Naive B cell (primary cell): Measurements from ENCODE around the gene FRMD4A. TPM values are rescaled to one million over a fixed set of nuclear protein-coding genes. Genes with fewer than 3 reads are reported as not detected.

Experiments
- ATAC-seq, 2 donors: fragments of 150-1000 bp; cut with Tn5 transposase; 2 replicates each; pipeline ENCODE4 v1.10.0; 2021; ENCODE audit warnings: low read depth in 2 of 2, mild to moderate bottlenecking in 2 of 2, moderate library complexity in 2 of 2
- DNase-seq: peaks from one replicate; pipeline ENCODE4 v3.0.0; 2022
- H3K27ac Mint-ChIP-seq, 6 donors: one replicate each; pipeline ENCODE4 v1.8.0; 2020 to 2022; ENCODE audit warnings: mild to moderate bottlenecking in 6 of 6, mixed read lengths in 6 of 6, moderate library complexity in 5 of 6, inconsistent platforms in 2 of 6
- H3K27me3 Mint-ChIP-seq, 3 donors: one replicate each; pipeline ENCODE4 v1.8.0; 2021 to 2022; ENCODE audit warnings: mixed read lengths in 3 of 3, mild to moderate bottlenecking in 1 of 3
- H3K36me3 Mint-ChIP-seq, 2 donors: one replicate each; pipeline ENCODE4 v1.8.0; 2020 to 2022; ENCODE audit warnings: mixed read lengths in 2 of 2, inconsistent platforms in 1 of 2, mild to moderate bottlenecking in 1 of 2
- H3K4me1 Mint-ChIP-seq, 3 donors: one replicate each; pipeline ENCODE4 v1.8.0; 2020 to 2022; ENCODE audit warnings: mixed read lengths in 3 of 3, inconsistent platforms in 1 of 3, mild to moderate bottlenecking in 1 of 3, moderate library complexity in 1 of 3
- H3K4me3 Mint-ChIP-seq, 8 donors: one replicate each; pipeline ENCODE4 v1.8.0; 2020 to 2022; ENCODE audit warnings: mild to moderate bottlenecking in 8 of 8, mixed read lengths in 8 of 8, moderate library complexity in 8 of 8, inconsistent platforms in 2 of 8
- H3K9me3 Mint-ChIP-seq, 7 donors: one replicate each; pipeline ENCODE4 v1.8.0; 2020 to 2022; ENCODE audit warnings: mixed read lengths in 7 of 7, mild to moderate bottlenecking in 5 of 7, inconsistent platforms in 2 of 7, moderate library complexity in 1 of 7
- polyA plus RNA-seq, 6 donors: library from polyadenylated mRNA; unstranded; fragments of 300-500 nt; fragmentation: Illumina TruSeq; gene quantifications; one replicate each; pipeline ENCODE4 v1.2.3, GENCODE V29; 2021; ENCODE audit warnings: low read depth in 6 of 6

Gene FRMD4A
- polyA plus RNA-seq, 6 donors from 2014 or later: 0.09 to 0.20 (median 0.10) TPM; not detected in 3

- Mint-ChIP-seq H3K36me3 (no peaks in the 10 kb centered on the region), H3K4me1 (no peaks in the 10 kb centered on the region), H3K4me3 (no peak overlapping the region), H3K27me3 (peaks cover 23 to 37% (median 27%) of the 10 kb centered on the region in 3 donors), H3K9me3 (peaks cover 0 to 6% (median 0%) of the 10 kb centered on the region in 7 donors), H3K27ac (no peak overlapping the region)
- ATAC-seq (no peak), DNase-seq (no peak)
Measured at GRCh38 chr10:14261336-14261735, 69.4 kb downstream of the FRMD4A start.

DNA sequence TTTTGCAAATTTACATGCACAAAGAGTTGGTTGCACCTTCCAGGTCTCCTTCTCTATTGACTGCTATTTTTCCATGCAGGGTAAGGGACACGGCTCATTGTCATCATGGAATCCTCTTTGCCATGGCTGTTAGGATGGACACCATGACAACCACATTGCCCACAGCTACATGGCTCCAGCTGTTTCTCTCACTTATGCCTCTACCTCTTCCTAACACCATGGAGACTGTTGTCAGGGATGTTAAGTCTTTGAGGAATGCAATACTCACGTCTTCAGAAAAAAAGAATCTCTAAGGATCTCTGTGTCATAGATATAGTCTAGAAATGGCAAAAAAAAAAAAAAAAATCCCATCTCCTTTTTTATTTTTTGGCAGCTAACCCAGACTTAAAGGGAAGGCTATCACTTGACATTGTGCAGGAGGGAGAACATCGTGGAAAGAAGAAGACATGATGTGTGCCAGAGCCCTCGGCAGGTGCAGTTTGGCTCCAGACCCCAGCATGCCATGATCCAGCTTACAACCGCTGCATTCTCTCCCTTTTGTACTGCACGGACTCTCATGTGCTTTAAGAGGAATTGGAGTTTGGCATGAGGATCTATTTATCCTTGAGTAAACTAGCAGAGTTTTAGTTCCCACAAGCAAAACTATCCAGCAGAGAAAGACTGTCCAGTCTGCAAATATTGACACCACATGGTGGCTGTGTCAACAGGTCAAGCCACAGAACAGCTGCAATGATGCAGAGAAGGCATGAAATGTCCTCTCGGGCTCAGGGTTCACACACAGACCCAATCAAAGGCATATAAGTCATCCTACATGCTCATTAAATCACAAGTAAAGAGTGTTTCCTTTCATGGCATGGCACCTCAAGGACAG is 70.8 kb downstream of the FRMD4A start:
- no peak overlapping the region for H3K4me3 Mint-ChIP-seq
- H3K27ac Mint-ChIP-seq: no peak overlapping the region
- ATAC-seq (no peak), DNase-seq (no peak)
- peaks cover 0 to 6% (median 0%) of the 10 kb centered on the region in 7 donors for H3K9me3 Mint-ChIP-seq
- no peaks in the 10 kb centered on the region for H3K36me3 Mint-ChIP-seq
- peaks cover 28 to 44% (median 32%) of the 10 kb centered on the region in 3 donors for H3K27me3 Mint-ChIP-seq
- H3K4me1 Mint-ChIP-seq: no peaks in the 10 kb centered on the region

DNA sequence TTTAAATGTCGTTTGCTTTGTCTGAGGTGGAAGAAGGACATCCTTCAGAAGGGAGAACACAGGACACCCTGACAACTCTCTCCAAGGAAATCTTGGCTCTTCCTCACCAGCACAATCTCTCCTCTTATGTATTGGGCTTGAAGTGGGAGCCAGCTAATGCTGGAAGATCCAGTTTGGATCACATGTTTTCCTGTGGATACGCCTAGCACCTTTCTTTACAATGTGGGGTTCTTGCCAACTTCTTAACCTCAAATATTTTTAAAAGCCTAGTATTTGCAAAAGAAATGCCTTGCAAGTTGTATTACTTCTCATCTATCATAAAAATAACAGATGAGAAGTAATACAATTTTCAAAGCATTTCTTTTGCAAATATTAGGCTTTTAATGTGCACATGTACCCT is 76.4 kb downstream of the FRMD4A start:
- DNase-seq (no peak), ATAC-seq (no peak)
- Mint-ChIP-seq H3K4me3 (no peak overlapping the region), H3K36me3 (peaks cover 0 to 19% of the 10 kb centered on the region in 2 donors), H3K9me3 (peaks cover 4 to 26% (median 12%) of the 10 kb centered on the region in 7 donors), H3K27ac (no peak overlapping the region), H3K27me3 (peaks cover 27 to 41% (median 27%) of the 10 kb centered on the region in 3 donors), H3K4me1 (no peaks in the 10 kb centered on the region)

DNA sequence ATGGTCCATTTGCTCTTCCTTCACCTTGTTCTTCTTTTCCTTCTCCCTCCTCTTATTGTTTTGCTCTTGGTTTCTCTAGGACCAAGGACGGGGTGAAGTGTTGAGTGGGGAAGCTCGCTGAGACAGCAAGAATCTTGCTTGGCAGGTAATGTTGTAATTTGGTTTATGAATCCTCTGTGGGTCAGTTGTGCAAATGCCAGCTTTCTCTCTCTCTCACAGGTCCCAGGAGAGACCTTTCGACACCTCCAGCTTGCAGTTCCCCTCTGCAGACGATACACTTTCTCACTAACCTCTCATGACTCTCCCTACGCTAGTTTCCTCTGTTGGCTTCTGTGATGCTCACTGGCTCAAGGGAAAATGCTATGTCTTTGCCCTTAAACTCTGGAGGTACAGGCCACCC is 77.0 kb downstream of the FRMD4A start:
- H3K4me1 Mint-ChIP-seq: no peaks in the 10 kb centered on the region
- no peak overlapping the region for H3K27ac Mint-ChIP-seq
- H3K4me3 Mint-ChIP-seq: no peak overlapping the region
- H3K27me3 Mint-ChIP-seq: peaks cover 27 to 44% (median 28%) of the 10 kb centered on the region in 3 donors
- peaks cover 0 to 19% of the 10 kb centered on the region in 2 donors for H3K36me3 Mint-ChIP-seq
- no peak for DNase-seq
- ATAC-seq: no peak
- peaks cover 4 to 24% (median 12%) of the 10 kb centered on the region in 7 donors for H3K9me3 Mint-ChIP-seq

DNA sequence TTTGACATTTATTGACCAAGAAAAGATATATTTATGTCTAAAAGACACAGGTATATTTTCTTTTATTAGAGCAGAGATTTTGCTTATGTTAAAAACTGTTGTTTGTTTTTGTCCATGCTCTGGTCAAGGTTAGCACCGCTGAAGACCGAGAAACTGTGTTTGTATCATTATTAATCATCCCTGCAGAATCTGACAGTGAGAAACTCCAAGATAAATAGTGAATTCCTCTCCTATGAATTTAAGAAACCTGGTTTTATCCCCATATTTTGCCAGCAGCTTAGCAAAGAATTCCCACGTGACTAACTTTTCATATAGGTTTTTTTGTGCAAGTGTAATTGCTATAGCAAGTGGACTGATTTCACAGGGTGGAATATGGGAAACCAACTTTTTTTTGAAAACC is 77.6 kb downstream of the FRMD4A start:
- Mint-ChIP-seq H3K27ac (no peak overlapping the region), H3K4me3 (no peak overlapping the region), H3K27me3 (peaks cover 28 to 46% (median 28%) of the 10 kb centered on the region in 3 donors), H3K36me3 (peaks cover 0 to 19% of the 10 kb centered on the region in 2 donors), H3K4me1 (no peaks in the 10 kb centered on the region), H3K9me3 (peaks cover 4 to 20% (median 12%) of the 10 kb centered on the region in 7 donors)
- DNase-seq (no peak), ATAC-seq (no peak)

- Mint-ChIP-seq H3K36me3 (peaks cover 0 to 19% of the 10 kb centered on the region in 2 donors), H3K27ac (no peak overlapping the region), H3K9me3 (peaks cover 4 to 20% (median 11%) of the 10 kb centered on the region in 7 donors), H3K4me3 (no peak overlapping the region), H3K4me1 (no peaks in the 10 kb centered on the region), H3K27me3 (peaks cover 32 to 67% (median 43%) of the 10 kb centered on the region in 3 donors)
- DNase-seq (no peak), ATAC-seq (no peak)
Measured at GRCh38 chr10:14250496-14251076, 80.1 kb downstream of the FRMD4A start.

- H3K27ac Mint-ChIP-seq: no peak overlapping the region
- H3K27me3 Mint-ChIP-seq: peaks cover 17 to 42% (median 27%) of the 10 kb centered on the region in 3 donors
- ATAC-seq (no peak), DNase-seq (no peak)
- no peaks in the 10 kb centered on the region for H3K4me1 Mint-ChIP-seq
- peaks cover 0 to 21% of the 10 kb centered on the region in 2 donors for H3K36me3 Mint-ChIP-seq
- H3K9me3 Mint-ChIP-seq: peaks cover 10 to 34% (median 20%) of the 10 kb centered on the region in 7 donors
- H3K4me3 Mint-ChIP-seq: no peak overlapping the region
Measured at GRCh38 chr10:14247377-14248116, 83.2 kb downstream of the FRMD4A start.

DNA sequence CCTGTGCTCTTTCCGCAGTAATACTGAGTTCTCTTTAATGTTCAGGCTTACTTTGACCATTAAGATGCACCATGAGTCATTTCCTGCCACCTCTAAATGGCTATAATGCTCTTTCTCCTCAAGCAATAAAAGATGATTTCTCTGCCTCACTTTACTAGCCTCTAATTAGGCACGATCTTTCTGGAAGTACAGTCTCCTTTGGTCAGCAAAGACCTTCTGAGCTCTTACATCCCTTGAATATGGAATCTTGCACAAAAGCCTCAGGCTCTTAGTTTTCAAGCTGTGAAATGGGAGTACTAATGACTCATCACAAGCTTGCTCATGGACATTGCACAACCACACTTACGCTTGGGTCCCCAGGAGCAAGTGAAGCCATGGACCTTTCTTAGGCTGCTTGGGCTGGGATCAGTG is 85.9 kb downstream of the FRMD4A start:
- DNase-seq (no peak), ATAC-seq (no peak)
- Mint-ChIP-seq H3K27me3 (peaks cover 21 to 37% (median 22%) of the 10 kb centered on the region in 3 donors), H3K4me3 (no peak overlapping the region), H3K36me3 (peaks cover 0 to 7% of the 10 kb centered on the region in 2 donors), H3K4me1 (peaks cover 0 to 9% (median 0%) of the 10 kb centered on the region in 3 donors), H3K9me3 (peaks cover 5 to 21% (median 13%) of the 10 kb centered on the region in 7 donors), H3K27ac (no peak overlapping the region)

GRCh38 chr10:14244147-14244546 is 86.6 kb downstream of the FRMD4A start:
- no peak overlapping the region for H3K4me3 Mint-ChIP-seq

GRCh38 chr10:14243221-14243620 is 87.5 kb downstream of the FRMD4A start:
- DNase-seq: no peak
- H3K27me3 Mint-ChIP-seq: peaks cover 23 to 39% (median 29%) of the 10 kb centered on the region in 3 donors
- ATAC-seq: no peak
- peaks cover 5 to 30% (median 15%) of the 10 kb centered on the region in 7 donors for H3K9me3 Mint-ChIP-seq
- peaks cover 0 to 7% of the 10 kb centered on the region in 2 donors for H3K36me3 Mint-ChIP-seq
- H3K4me3 Mint-ChIP-seq: no peak overlapping the region
- H3K4me1 Mint-ChIP-seq: peaks cover 0 to 9% (median 0%) of the 10 kb centered on the region in 3 donors
- H3K27ac Mint-ChIP-seq: peak overlapping the region in 2 of 6 donors; percentile 37 to 94

More at GRCh38 chr10:14244147-14244546, 86.6 kb downstream of the FRMD4A start:
- Mint-ChIP-seq H3K9me3 (peaks cover 5 to 21% (median 13%) of the 10 kb centered on the region in 7 donors), H3K4me1 (peaks cover 0 to 9% (median 0%) of the 10 kb centered on the region in 3 donors), H3K36me3 (peaks cover 0 to 7% of the 10 kb centered on the region in 2 donors), H3K27ac (no peak overlapping the region), H3K27me3 (peaks cover 18 to 33% (median 28%) of the 10 kb centered on the region in 3 donors)
- ATAC-seq (no peak), DNase-seq (no peak)

DNA sequence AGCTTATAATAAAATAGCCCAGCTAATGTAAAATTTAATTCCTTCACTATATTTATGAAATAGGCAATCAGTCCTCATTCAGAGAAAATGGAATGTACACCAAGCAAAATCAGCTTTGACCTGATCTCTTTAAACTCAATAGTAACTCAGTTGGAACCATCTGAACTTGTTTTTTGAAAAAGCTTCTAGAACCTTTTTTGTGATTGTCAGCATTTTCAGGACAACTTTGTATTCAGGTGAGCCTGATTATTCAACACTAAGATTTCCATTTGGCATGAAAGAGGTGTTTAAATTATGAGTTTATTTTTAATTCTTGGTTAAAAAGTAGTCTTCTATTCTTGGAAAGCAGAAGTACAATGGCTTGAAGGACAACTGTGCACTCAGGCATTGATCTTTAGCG is 89.5 kb downstream of the FRMD4A start:
- peaks cover 0 to 9% (median 0%) of the 10 kb centered on the region in 3 donors for H3K4me1 Mint-ChIP-seq
- H3K27ac Mint-ChIP-seq: no peak overlapping the region
- H3K36me3 Mint-ChIP-seq: peaks cover 0 to 7% of the 10 kb centered on the region in 2 donors
- DNase-seq (no peak), ATAC-seq (no peak)
- peaks cover 23 to 39% (median 25%) of the 10 kb centered on the region in 3 donors for H3K27me3 Mint-ChIP-seq
- peak overlapping the region in 1 of 8 donors; percentile 15 for H3K4me3 Mint-ChIP-seq
- H3K9me3 Mint-ChIP-seq: peaks cover 5 to 32% (median 14%) of the 10 kb centered on the region in 7 donors

DNA sequence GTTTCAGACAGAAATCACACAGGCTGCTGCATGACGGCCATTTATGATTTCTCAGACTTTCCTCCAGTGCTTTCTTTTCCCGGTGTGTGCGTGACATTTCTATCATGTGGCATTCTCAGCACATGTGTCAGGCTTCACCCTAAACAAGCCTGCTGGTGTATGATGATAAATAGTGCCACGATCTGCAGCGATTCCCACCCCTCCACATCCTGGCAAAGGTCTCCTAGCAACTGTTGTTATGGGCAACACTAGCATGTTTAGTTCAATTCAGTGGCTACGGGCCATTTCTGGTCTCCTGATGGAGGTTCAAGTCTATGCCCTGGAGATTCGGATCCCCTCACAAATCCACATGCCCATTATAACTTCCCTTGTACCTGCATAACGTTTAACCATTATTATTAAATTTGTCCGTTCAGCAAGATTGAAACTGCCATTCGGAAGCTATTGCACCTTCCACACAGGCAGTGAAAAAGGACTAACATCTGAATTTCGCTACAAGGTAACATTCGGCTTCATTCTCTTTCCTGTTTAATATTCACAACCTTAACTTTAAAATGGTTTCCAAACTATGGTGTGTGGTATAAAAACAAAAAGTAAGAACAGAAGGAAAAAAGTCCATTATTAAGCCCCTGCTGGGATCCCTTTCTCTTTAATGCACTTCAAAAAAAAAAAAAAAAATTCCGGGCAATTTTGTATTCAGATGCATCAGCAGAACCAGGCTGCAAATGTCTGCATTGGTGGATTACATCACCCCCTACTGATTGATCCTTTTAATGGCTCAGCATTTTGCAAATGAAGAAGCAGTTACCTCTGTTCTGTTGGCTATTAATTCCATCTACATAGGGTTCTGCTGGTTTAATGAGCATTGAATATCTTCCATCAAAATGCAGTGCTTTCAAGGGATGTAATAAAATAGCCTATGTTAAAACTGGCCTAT is 90.2 kb downstream of the FRMD4A start:
- peaks cover 27 to 41% (median 31%) of the 10 kb centered on the region in 3 donors for H3K27me3 Mint-ChIP-seq
- peak overlapping the region in 2 of 8 donors; percentile 17 to 44 for H3K4me3 Mint-ChIP-seq
- H3K27ac Mint-ChIP-seq: no peak overlapping the region
- peaks cover 0 to 9% (median 0%) of the 10 kb centered on the region in 3 donors for H3K4me1 Mint-ChIP-seq
- no peak for ATAC-seq
- peaks cover 0 to 7% of the 10 kb centered on the region in 2 donors for H3K36me3 Mint-ChIP-seq
- no peak for DNase-seq
- peaks cover 5 to 32% (median 14%) of the 10 kb centered on the region in 7 donors for H3K9me3 Mint-ChIP-seq
